Hematopoietic multipotent progenitor cell (in vitro differentiated cells): Measurements from ENCODE around the gene NIBAN1. TPM values are rescaled to one million over a fixed set of nuclear protein-coding genes. Genes with fewer than 3 reads are reported as not detected.

Experiments
- small RNA-seq: library from RNA; depleted of rRNA; stranded (forward); fragments of <200 nt; gene quantifications from one replicate; pipeline ENCODE3, GENCODE V24; 2012
- total RNA-seq: library from RNA; depleted of rRNA; stranded (reverse); fragments of >200 nt; gene quantifications from one replicate; pipeline ENCODE4 v1.2.3, GENCODE V29; 2012

The NIBAN1 gene
- total RNA-seq, 1 donor, result 11.0 TPM

Small RNA genes within 50 kb of the gene (small RNA-seq; reads per million reads assigned to genes)
- gene RNA5SP72, result not detected

Other genes starting within 250 kb of the NIBAN1 start
- gene EDEM3, start 219.7 kb downstream of the NIBAN1 start, total RNA-seq, result 14.3 TPM
- 29.1 TPM for gene RNF2, start 71.0 kb upstream of the NIBAN1 start, total RNA-seq
- 16.7 TPM for gene TRMT1L, start 182.4 kb upstream of the NIBAN1 start, total RNA-seq
- 3.0 TPM for gene SWT1, start 182.7 kb upstream of the NIBAN1 start, total RNA-seq